ENCODE results near the gene ALDH1L1.

The ALDH1L1 gene

DNA sequence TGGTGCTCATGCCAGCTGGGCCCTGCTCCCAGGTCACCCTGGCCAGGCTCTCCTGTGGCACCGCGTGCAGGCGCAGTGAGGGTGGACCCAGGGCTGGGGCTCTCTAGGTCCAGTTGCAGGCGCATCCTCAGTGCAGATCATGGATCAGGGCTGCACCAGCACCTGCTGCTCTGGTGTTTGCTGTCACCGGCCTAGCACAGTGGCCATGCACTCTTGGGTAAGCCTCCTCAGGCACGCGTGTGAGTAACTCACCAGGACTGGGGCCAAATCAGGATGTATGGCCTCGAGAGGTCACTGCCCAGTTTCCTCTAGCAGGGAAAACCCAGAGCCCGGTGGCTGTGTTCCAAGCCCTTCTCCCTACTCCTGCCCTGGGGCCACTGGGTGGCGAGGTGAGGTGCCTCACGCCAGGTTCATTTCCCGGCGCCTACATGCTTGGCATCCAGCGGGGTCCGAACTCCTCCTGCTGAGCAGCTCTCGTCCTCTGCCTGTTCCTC is 50.9 kb downstream of the ALDH1L1 start:
- no peaks in the 10 kb centered on the region for H3K9me3 ChIP-seq (ENCODE audit: severe bottlenecking)
- H3K27me3 ChIP-seq (ENCODE audit: insufficient read depth, low read depth, severe bottlenecking), result no peaks in the 10 kb centered on the region
- TF ChIP-seq, protein P1, sequence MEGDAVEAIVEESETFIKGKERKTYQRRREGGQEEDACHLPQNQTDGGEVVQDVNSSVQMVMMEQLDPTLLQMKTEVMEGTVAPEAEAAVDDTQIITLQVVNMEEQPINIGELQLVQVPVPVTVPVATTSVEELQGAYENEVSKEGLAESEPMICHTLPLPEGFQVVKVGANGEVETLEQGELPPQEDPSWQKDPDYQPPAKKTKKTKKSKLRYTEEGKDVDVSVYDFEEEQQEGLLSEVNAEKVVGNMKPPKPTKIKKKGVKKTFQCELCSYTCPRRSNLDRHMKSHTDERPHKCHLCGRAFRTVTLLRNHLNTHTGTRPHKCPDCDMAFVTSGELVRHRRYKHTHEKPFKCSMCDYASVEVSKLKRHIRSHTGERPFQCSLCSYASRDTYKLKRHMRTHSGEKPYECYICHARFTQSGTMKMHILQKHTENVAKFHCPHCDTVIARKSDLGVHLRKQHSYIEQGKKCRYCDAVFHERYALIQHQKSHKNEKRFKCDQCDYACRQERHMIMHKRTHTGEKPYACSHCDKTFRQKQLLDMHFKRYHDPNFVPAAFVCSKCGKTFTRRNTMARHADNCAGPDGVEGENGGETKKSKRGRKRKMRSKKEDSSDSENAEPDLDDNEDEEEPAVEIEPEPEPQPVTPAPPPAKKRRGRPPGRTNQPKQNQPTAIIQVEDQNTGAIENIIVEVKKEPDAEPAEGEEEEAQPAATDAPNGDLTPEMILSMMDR (IDR thresholded peaks at IDR 0.05; ENCODE audit: low read depth, low read length), result no peak
- no peak overlapping the region for H3K27ac ChIP-seq
- H3K4me3 ChIP-seq (ENCODE audit: low read depth, low read length), result no peak overlapping the region
- H3K36me3 ChIP-seq, result no peaks in the 10 kb centered on the region
- peak; percentile 5 for DNase-seq

DNA sequence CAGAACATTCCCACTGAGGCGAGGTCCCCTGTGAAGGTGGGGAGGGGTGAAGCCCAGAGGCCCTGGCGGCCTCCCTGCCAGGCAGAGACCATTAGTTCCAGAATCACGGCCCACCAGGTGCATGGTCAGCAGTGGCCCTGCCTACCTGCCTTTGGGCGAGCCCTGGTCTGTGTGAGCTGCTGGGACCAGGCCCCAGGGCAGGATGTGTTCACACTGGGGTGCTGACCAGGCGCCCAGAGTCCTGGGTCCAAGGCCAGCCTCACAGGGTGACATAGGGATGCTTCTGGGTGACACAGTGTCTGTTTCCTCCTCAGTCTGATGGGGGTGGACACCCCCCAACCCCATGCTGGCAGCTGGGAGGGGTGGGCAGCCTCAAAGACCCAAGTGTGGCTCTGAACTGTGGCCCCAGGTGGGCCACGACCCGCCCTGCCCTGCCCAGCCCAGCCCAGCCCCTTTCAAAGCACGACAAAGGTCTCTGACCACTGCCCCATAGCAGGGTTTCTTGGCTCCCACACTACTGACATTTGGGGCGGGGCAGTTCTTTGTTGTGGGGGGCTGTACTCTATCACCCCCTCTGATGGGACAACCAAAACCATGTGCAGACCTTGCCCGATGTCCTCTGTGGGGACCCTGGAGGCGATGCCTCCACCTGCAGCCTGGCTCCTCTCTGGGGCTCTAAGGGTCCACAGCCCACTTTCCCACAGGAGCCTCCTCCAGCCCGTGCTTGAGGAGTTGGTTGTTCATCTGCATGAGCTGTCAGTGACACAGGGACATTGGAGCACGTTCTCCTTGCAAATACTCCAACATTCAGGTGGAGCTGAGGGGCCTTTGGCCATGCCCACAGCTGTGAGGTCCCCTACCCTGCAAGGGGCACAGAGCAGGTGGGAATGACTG is 51.6 kb downstream of the ALDH1L1 start:
- Histone ChIP-seq H3K9me3 (ENCODE audit: severe bottlenecking) (no peaks in the 10 kb centered on the region), H3K27me3 (ENCODE audit: insufficient read depth, low read depth, severe bottlenecking) (no peaks in the 10 kb centered on the region), H3K27ac (no peak overlapping the region), H3K36me3 (no peaks in the 10 kb centered on the region), H3K4me3 (ENCODE audit: low read depth, low read length) (no peak overlapping the region)
- TF ChIP-seq, protein P1 (IDR thresholded peaks at IDR 0.05; ENCODE audit: low read depth, low read length), result no peak
- DNase-seq, result peak; percentile 1

- peak; percentile 13 for DNase-seq
Measured at GRCh38 chr3:126127904-126128303, 52.5 kb downstream of the ALDH1L1 start.

GRCh38 chr3:126127452-126127851 is 52.9 kb downstream of the ALDH1L1 start:
- Histone ChIP-seq H3K27me3 (ENCODE audit: insufficient read depth, low read depth, severe bottlenecking) (no peaks in the 10 kb centered on the region), H3K27ac (no peak overlapping the region), H3K4me3 (ENCODE audit: low read depth, low read length) (no peak overlapping the region), H3K36me3 (no peaks in the 10 kb centered on the region), H3K9me3 (ENCODE audit: severe bottlenecking) (no peaks in the 10 kb centered on the region)
- TF ChIP-seq, protein P1 (IDR thresholded peaks at IDR 0.05; ENCODE audit: low read depth, low read length), result no peak
- peak; percentile 3 for DNase-seq

More at GRCh38 chr3:126127904-126128303, 52.5 kb downstream of the ALDH1L1 start:
- no peaks in the 10 kb centered on the region for H3K27me3 ChIP-seq (ENCODE audit: insufficient read depth, low read depth, severe bottlenecking)
- no peaks in the 10 kb centered on the region for H3K9me3 ChIP-seq (ENCODE audit: severe bottlenecking)
- no peak overlapping the region for H3K4me3 ChIP-seq (ENCODE audit: low read depth, low read length)
- TF ChIP-seq, protein P1 (IDR thresholded peaks at IDR 0.05; ENCODE audit: low read depth, low read length), result no peak
- H3K27ac ChIP-seq, result no peak overlapping the region
- no peaks in the 10 kb centered on the region for H3K36me3 ChIP-seq

DNA sequence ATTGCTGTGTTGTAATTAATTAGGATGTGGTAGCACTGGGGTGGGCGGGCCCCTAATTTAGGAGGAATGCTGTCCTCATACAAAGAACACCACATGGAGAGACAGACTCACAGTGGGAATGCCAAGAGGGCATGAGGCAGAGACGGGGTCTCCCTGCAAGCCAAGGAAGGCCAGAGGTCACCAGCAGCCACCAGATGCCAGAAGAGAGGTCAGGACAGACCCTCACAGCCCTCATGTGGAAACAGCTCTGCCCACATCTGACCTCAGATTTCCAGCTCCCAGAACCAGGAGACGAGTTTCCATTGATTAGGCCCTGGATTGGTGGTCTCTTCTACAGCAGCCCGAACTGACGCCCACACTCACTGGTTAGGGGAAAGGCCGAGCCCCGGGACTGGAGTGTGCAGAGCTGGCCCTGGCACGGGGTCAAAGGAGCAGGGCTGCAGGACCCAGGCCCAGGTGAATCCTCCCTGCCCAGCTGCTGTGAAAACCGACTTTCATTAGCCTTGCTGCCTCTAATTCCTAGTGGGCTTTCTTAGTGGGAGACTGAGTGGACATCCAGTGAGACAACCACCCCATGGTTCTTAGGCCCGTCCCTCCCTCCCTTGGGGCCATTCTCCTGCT is 53.5 kb downstream of the ALDH1L1 start:
- H3K27ac ChIP-seq, result no peak overlapping the region
- H3K36me3 ChIP-seq, result no peaks in the 10 kb centered on the region
- H3K9me3 ChIP-seq (ENCODE audit: severe bottlenecking), result no peaks in the 10 kb centered on the region
- TF ChIP-seq, protein P1 (IDR thresholded peaks at IDR 0.05; ENCODE audit: low read depth, low read length), result no peak
- H3K27me3 ChIP-seq (ENCODE audit: insufficient read depth, low read depth, severe bottlenecking), result no peaks in the 10 kb centered on the region
- peak; percentile 1 for DNase-seq
- no peak overlapping the region for H3K4me3 ChIP-seq (ENCODE audit: low read depth, low read length)

All from WERI-Rb-1 (cell line).